GM18870 (cell line): ENCODE measurements around the gene SCGB1C1.
A peak's percentile ranks its signal among the peaks of the same experiment; 100 is the strongest.
"Not testable (repeated sequence)": the region's sequence is repeated elsewhere in the genome, so short reads cannot be mapped to it uniquely, and the experiment has no call there.

Experiments
- ATAC-seq: cut with Tn5 transposase; IDR thresholded peaks from one replicate; pipeline ENCODE4 v1.9.1; 2021; ENCODE audit warnings: moderate library complexity; ENCODE audit not compliant: unreplicated experiment

SCGB1C1 gene

DNA sequence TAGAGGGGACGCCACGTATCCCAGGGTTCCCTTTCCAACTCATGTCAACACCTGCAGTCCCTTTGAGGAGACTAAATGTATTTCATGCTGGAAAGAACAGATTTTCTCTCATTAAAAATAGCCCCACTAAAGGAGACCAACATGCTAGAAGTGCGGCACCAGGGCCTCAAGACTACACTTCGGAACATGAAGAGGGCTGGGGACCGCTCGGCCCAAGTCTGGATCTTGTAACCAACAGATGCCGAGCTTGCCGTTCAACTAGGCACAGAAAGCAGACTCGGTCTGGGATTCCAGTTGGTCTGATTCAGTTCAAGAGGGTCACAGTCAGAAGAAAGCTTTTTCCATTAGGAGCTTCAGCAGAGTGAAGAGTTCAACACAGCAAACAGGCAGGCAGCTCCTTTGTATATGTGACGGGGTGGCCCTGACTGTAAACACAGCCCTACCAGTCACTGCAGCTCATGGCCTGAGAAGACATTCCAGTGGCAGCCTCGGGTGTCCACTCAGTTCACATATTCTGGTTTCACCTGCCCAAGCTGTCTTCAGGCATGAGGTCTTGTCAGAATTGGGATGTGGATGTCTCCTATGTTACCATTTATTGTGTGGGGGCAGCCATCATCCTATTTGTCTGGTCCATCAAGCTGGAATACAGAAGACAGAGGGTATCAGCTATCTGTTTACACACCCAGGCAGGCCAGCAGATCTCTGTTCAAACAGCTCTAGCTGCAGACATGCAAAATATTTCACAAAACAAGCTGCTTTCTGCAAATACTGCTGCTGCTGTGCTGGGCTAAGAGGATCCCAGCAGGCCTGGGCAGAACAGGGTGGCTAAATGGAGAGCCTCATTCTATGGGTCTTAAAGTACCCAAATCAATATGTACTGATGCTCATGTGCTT is 23.4 kb downstream of the SCGB1C1 start:
- ATAC-seq = no peak

GRCh38 chr11:217704-218103 is 24.8 kb downstream of the SCGB1C1 start:
- no peak for ATAC-seq

GRCh38 chr11:218815-219593 is 26.1 kb downstream of the SCGB1C1 start:
- ATAC-seq = no peak

GRCh38 chr11:220641-221215 is 27.9 kb downstream of the SCGB1C1 start:
- ATAC-seq = not testable (repeated sequence)

- ATAC-seq = no peak
These were observed 28.7 kb downstream of the SCGB1C1 start for GRCh38 chr11:221539-221938.

DNA sequence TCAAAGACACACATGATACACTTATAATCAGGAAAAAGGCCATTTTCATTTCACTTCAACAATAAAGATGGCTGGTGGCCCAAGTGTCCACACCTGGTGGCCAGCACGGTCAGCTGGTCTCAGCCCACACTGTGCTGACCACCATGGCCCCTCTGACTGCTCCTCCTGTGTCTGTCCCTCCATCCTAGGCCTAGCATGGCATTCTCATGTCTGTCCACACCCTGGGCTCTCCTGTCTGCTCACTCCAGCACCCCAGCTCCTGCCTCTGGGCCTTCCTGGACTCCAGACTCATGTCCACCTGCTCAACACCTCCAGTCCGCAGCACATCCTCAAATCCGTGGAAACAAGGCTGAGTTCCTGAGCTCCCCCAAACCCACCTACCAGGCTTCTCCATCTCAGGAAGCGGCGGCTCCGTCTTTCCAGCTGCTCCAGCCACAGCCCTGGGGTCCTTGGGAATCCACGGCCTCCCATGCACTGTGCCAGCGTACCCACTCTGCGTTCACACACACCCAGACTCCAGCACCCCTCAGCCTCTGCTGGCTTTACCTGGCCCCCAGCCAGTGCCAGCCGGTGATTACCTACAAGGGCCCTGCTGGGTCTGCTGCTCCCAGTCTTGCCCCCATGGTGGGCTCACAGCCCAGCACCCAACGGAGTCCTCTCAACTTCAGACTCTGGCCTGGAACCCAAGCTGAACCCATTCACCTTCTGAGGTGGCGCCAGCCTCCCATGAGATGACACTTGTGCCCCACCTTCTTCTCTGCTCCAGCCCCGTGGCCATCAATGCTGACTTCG is 29.3 kb downstream of the SCGB1C1 start:
- no peak for ATAC-seq

- no peak for ATAC-seq
These were observed 30.3 kb downstream of the SCGB1C1 start for GRCh38 chr11:223026-223789.

- no peak for ATAC-seq
These were observed 31.0 kb downstream of the SCGB1C1 start for GRCh38 chr11:223884-224283.

GRCh38 chr11:224424-224823 is 31.5 kb downstream of the SCGB1C1 start:
- no peak for ATAC-seq

- no peak for ATAC-seq
These were observed 33.0 kb downstream of the SCGB1C1 start for GRCh38 chr11:225734-226453.

- no peak for ATAC-seq
These were observed 35.0 kb downstream of the SCGB1C1 start for GRCh38 chr11:227824-228379.

GRCh38 chr11:230431-230830 is 37.6 kb downstream of the SCGB1C1 start:
- ATAC-seq = no peak

GRCh38 chr11:232783-233565 is 40.1 kb downstream of the SCGB1C1 start:
- no peak for ATAC-seq

- ATAC-seq = no peak
These were observed 42.3 kb downstream of the SCGB1C1 start for GRCh38 chr11:235180-235579.

DNA sequence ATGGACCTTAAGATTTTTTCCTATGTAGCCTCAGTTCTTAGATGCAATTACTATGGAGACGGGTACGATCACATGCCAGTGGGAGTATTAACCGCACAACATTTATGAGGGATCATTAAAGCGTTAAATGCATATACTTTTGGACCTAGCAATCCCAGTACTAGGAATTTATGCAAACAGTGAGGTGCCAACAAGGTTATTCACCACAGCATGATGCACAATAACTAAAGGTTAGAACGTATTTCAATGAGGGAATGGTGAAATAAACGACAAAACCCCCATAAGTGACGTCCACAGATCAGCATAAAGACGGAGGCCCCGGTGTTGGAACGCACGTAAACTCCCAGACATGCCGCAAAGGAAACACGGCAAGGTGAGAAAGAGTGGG is 42.7 kb downstream of the SCGB1C1 start:
- ATAC-seq = no peak

DNA sequence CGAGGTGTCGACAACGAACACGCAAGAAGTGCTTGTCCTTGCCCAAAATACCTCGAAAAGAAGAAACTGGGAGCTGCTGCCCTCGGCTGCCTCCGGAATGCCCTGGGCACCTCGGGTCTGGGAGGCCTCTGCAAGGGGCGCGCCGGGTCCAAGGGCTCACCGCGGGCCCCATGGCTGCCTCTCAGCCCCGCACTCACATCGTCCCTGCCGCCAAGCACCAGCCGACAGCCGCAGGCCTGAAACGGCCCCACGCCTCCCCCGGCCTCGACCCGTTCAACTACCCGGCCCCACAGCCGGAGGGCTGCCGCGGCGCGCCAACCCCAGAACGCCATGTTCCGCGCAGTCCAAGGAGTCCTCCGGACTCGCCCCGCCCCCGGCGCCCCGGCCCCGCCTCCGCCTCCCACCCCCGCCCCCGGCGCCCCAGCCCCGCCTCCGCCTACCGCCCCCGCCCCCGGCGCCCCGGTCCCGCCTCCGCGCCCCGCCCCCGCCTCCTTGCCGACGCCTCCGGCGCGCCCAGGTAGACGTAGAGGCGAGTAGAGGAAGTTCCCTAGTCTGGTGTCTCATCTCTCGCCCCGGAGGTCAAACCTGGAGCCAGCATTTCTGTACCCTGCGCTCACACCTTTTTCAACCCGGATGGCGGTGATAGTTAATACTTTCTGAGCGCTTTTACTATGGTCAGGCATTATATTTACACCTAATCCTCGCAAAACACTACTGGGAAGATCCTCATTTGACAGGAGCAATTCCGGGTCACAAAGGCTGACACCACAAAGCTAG is 43.3 kb downstream of the SCGB1C1 start, which contains the start of gene SIRT3:
Gene SIRT3 (minus strand): TSS at position 346 of the 777 bp plus-strand sequence. CDS start 14 bp downstream, at position 332.
- ATAC-seq = peak; percentile 77
